Stomach (tissue), 4 donors: ENCODE measurements around the gene TDRD3.

Experiments
- CTCF ChIP-seq, 7 experiments: fragments of 450-650 bp in 4 of 7; fragments of 200-600 bp in 3 of 7; sonication (generic) in 3 of 7; IDR thresholded peaks; one replicate each; pipeline ENCODE4 v1.5.1; 2016 to 2019; ENCODE audit warnings: antibody characterized with exemption in 7 of 7, control low read depth in 2 of 7, mild to moderate bottlenecking in 1 of 7
- EP300 ChIP-seq: sonication (generic); formaldehyde crosslinking; IDR thresholded peaks from one replicate; pipeline ENCODE4 v1.6.1; 2017; ENCODE audit warnings: antibody characterized with exemption
- POLR2A ChIP-seq, 4 donors: fragments of 450-650 bp; IDR thresholded peaks; one replicate each; pipeline ENCODE4 v1.6.1; 2016; ENCODE audit warnings: antibody characterized with exemption in 4 of 4, control low read depth in 2 of 4, mild to moderate bottlenecking in 1 of 4, moderate library complexity in 1 of 4
- POLR2AphosphoS5 ChIP-seq, 3 donors: sonication (generic); formaldehyde crosslinking; IDR thresholded peaks; one replicate each; pipeline ENCODE4 v1.6.1; 2016; ENCODE audit warnings: antibody characterized with exemption in 3 of 3

GRCh38 chr13:60519496-60519895 is 122.5 kb downstream of the TDRD3 start:
- TF ChIP-seq CTCF (IDR thresholded peaks at IDR 0.05) (no peak), POLR2A (IDR thresholded peaks at IDR 0.05) (no peak), POLR2AphosphoS5 (IDR thresholded peaks at IDR 0.05) (no peak), EP300 (no peak)
